CD4-positive, alpha-beta T cell treated with Interleukin-17A for 4 hours (primary cell): ENCODE measurements around the gene TMEM37.

Experiments
- DNase-seq: peaks from one replicate; pipeline ENCODE4 v3.0.0-alpha.2; 2020; ENCODE audit warnings: mixed read lengths

The TMEM37 gene

GRCh38 chr2:119435081-119435952 lies 3.7 kb downstream of the TMEM37 start:
- DNase-seq: no peak

GRCh38 chr2:119435953-119436297 lies 4.3 kb downstream of the TMEM37 start:
- DNase-seq: no peak

- no peak for DNase-seq
Observed at GRCh38 chr2:119436993-119437772, 5.5 kb downstream of the TMEM37 start.

- no peak for DNase-seq
Observed at GRCh38 chr2:119438128-119438656, 6.5 kb downstream of the TMEM37 start.

GRCh38 chr2:119438726-119439284 lies 7.2 kb downstream of the TMEM37 start:
- DNase-seq: no peak

- DNase-seq: no peak
Observed at GRCh38 chr2:119439574-119440500, 8.2 kb downstream of the TMEM37 start.

- DNase-seq: no peak
Observed at GRCh38 chr2:119440501-119440870, 8.8 kb downstream of the TMEM37 start.

- no peak for DNase-seq
Observed at GRCh38 chr2:119440873-119441272, 9.2 kb downstream of the TMEM37 start.

- DNase-seq: no peak
Observed at GRCh38 chr2:119441376-119442225, 9.9 kb downstream of the TMEM37 start.

GRCh38 chr2:119442226-119442619 lies 10.6 kb downstream of the TMEM37 start:
- no peak for DNase-seq

GRCh38 chr2:119442850-119443249 lies 11.2 kb downstream of the TMEM37 start:
- no peak for DNase-seq

GRCh38 chr2:119446037-119446436 lies 14.4 kb downstream of the TMEM37 start:
- DNase-seq: no peak

- no peak for DNase-seq
Observed at GRCh38 chr2:119448427-119449141, 16.9 kb downstream of the TMEM37 start.

GRCh38 chr2:119449521-119449920 lies 17.9 kb downstream of the TMEM37 start:
- no peak for DNase-seq

- no peak for DNase-seq
Observed at GRCh38 chr2:119451336-119452050, 19.8 kb downstream of the TMEM37 start.

GRCh38 chr2:119453972-119454593 lies 22.4 kb downstream of the TMEM37 start:
- DNase-seq: no peak

- DNase-seq: no peak
Observed at GRCh38 chr2:119455066-119455718, 23.5 kb downstream of the TMEM37 start.

GRCh38 chr2:119460076-119460475 lies 28.4 kb downstream of the TMEM37 start:
- no peak for DNase-seq

GRCh38 chr2:119461811-119462210 lies 30.2 kb downstream of the TMEM37 start:
- DNase-seq: no peak
